Measurements from ENCODE around the gene SLC35F1. TPM values are rescaled to one million over a fixed set of nuclear protein-coding genes. Genes with fewer than 3 reads are reported as not detected.

Gene SLC35F1
- total and polyA plus RNA-seq, 10 of the 15 experiments (the other 5 are each of a cell fraction or from before 2014, with no cell fraction given): 0.01 TPM; not detected in 9

GRCh38 chr6:118187568-118188164, 280.6 kb downstream of the SLC35F1 start:
- ChIA-PET POLR2A (no interaction called here), SMC1A (ENCODE audit: uncharacterized antibody, unreplicated experiment) (no interaction called here), RAD21 (ENCODE audit: unreplicated experiment) (no interaction called here), CTCF (no interaction called here)
- peak overlapping the region; percentile 11; the same call in 1 of the 2 replicates for H3K4me2 ChIP-seq (ENCODE audit: control insufficient read depth, insufficient read depth)
- TF ChIP-seq ATF7 (IDR thresholded peaks at IDR 0.05; ENCODE audit: low read depth): no peak
- 0 out of 2 replicates have a peak, but pooled peaks have one; percentile 23 for TF ChIP-seq IKZF1 (conservative IDR thresholded peaks at IDR 0.05)
- TF ChIP-seq ASH2L (IDR thresholded peaks at IDR 0.05; ENCODE audit: borderline replicate concordance, low read depth): no peak
- 0 out of 2 replicates have a peak, but pooled peaks have one; percentile 27 for TF ChIP-seq BCL11A (IDR thresholded peaks at IDR 0.05; ENCODE audit: low read depth, low read length)
- TF ChIP-seq EGR1 (IDR thresholded peaks at IDR 0.05; ENCODE audit: borderline replicate concordance in 1 of 2, low read depth in 2 of 2, low read length in 2 of 2): peak in 1 of 2 experiments; percentile 41; a peak in 1 of 3 replicates
- no peaks in the 10 kb centered on the region for H3K9me3 ChIP-seq (replicated peaks; ENCODE audit: control insufficient read depth, insufficient read depth, low read length)
- H3K79me2 ChIP-seq (ENCODE audit: control insufficient read depth, insufficient read depth, low read length): no peaks in the 10 kb centered on the region
- FAIRE-seq: no peak
- intact Hi-C loops (cut with micrococcal nuclease; ENCODE audit: unreplicated experiment): no loop called here
- H2AFZ ChIP-seq (ENCODE audit: control insufficient read depth, low read depth, low read length): peak overlapping the region; percentile 16
- H4K20me1 ChIP-seq (ENCODE audit: control insufficient read depth, insufficient read depth): no peaks in the 10 kb centered on the region
- no peaks in the 10 kb centered on the region for H3K36me3 ChIP-seq (ENCODE audit: control insufficient read depth in 2 of 2, insufficient read depth in 2 of 2, low read length in 1 of 2)
- H3K4me1 ChIP-seq (ENCODE audit: control insufficient read depth, insufficient read depth, low read length): peaks cover 11% of the 10 kb centered on the region
- H3K9ac ChIP-seq (ENCODE audit: control insufficient read depth, insufficient read depth, low read length): no peak overlapping the region
- in situ Hi-C loops (cut with MboI): no loop called here
- BruUV-seq (replicated peaks): no TSS peak
- WGBS (ENCODE audit: insufficient coverage, insufficient replicate concordance, low lambda C conversion rate, missing lambda C conversion rate): 19% methylated on average over 3 of the region's 3 CpGs
- no peak; the same call in 2 of the 3 replicates for ATAC-seq
- H3K4me3 ChIP-seq: peak overlapping the region; percentile 9; the same call in 1 of the 2 replicates
- no peak for DNase-seq (ENCODE audit: low read depth, low spot score)
- 0 out of 2 replicates have a peak overlapping the region, but pooled peaks have one; percentile 9 for H3K27ac ChIP-seq (ENCODE audit: control insufficient read depth, insufficient read depth)
- no peaks in the 10 kb centered on the region for H3K27me3 ChIP-seq (replicated peaks in 1 of 2; ENCODE audit: control insufficient read depth in 2 of 2, insufficient read depth in 2 of 2, low read length in 1 of 2)

- Histone ChIP-seq H3K4me2 (ENCODE audit: control insufficient read depth, insufficient read depth) (no peak overlapping the region), H2AFZ (ENCODE audit: control insufficient read depth, low read depth, low read length) (no peak overlapping the region), H3K27me3 (replicated peaks in 1 of 2; ENCODE audit: control insufficient read depth in 2 of 2, insufficient read depth in 2 of 2, low read length in 1 of 2) (no peaks in the 10 kb centered on the region), H3K9ac (ENCODE audit: control insufficient read depth, insufficient read depth, low read length) (no peak overlapping the region), H3K4me1 (ENCODE audit: control insufficient read depth, insufficient read depth, low read length) (peaks cover 11% of the 10 kb centered on the region), H3K4me3 (no peak overlapping the region), H3K36me3 (ENCODE audit: control insufficient read depth in 2 of 2, insufficient read depth in 2 of 2, low read length in 1 of 2) (no peaks in the 10 kb centered on the region), H3K9me3 (replicated peaks; ENCODE audit: control insufficient read depth, insufficient read depth, low read length) (no peaks in the 10 kb centered on the region), H3K79me2 (ENCODE audit: control insufficient read depth, insufficient read depth, low read length) (no peaks in the 10 kb centered on the region), H4K20me1 (ENCODE audit: control insufficient read depth, insufficient read depth) (no peaks in the 10 kb centered on the region), H3K27ac (ENCODE audit: control insufficient read depth, insufficient read depth) (no peak overlapping the region)
- BruUV-seq (replicated peaks): no TSS peak
- SMC1A ChIA-PET (ENCODE audit: uncharacterized antibody, unreplicated experiment): no interaction called here
- intact Hi-C loops (cut with micrococcal nuclease; ENCODE audit: unreplicated experiment): no loop called here
- POLR2A ChIA-PET: no interaction called here
- DNase-seq (ENCODE audit: low read depth, low spot score) (no peak), ATAC-seq (no peak), FAIRE-seq (no peak)
- RAD21 ChIA-PET (ENCODE audit: unreplicated experiment): no interaction called here
- CTCF ChIA-PET: no interaction called here
- in situ Hi-C loops (cut with MboI): no loop called here
- WGBS (ENCODE audit: insufficient coverage, insufficient replicate concordance, low lambda C conversion rate, missing lambda C conversion rate): 17% methylated on average over 2 of the region's 2 CpGs
- TF ChIP-seq ELK1 (IDR thresholded peaks at IDR 0.05; ENCODE audit: low read depth, low read length) (no peak), YBX1 (IDR thresholded peaks at IDR 0.05) (no peak), WRNIP1 (IDR thresholded peaks at IDR 0.05; ENCODE audit: borderline replicate concordance, low read depth, low read length) (no peak), NR2C2 (IDR thresholded peaks at IDR 0.05; ENCODE audit: borderline replicate concordance, control insufficient read depth, insufficient read length, low read depth) (no peak), SMARCA5 (IDR thresholded peaks at IDR 0.05) (no peak), CHD2 (IDR thresholded peaks at IDR 0.05; ENCODE audit: borderline replicate concordance, low read depth, low read length) (no peak), TARDBP (IDR thresholded peaks at IDR 0.05; ENCODE audit: borderline replicate concordance) (no peak), CREB1 (IDR thresholded peaks at IDR 0.05; ENCODE audit: low read depth) (no peak), LARP7 (IDR thresholded peaks at IDR 0.05) (no peak)
Measured at GRCh38 chr6:118188561-118188960, 281.5 kb downstream of the SLC35F1 start.
